ENCODE measurements around the gene MPDZ. TPM values are rescaled to one million over a fixed set of nuclear protein-coding genes. Genes with fewer than 3 reads are reported as not detected.

MPDZ gene
- total and polyA plus RNA-seq, 4 donors = 9.5 to 62.7 (median 16.2) TPM

DNA sequence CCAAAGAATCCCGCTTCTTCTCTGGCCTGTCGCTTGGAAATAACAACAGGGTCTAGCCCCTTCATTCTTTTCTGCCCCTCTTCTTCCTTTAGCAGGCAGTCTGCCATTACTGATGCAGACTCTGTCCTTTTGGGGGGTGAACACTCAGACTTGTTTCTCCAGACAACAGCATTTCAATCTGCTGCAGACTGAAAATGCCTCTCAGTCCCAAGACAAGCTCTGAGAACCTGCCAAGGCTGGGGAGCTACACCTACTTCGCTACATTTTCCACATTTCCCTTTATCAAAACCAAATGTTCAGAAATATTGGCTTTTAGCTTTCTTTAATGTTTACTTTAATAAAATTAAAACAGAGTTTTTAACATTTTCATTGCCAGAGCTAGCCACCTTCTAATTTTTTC, 152.4 kb downstream of the MPDZ start:
- H3K4me1 ChIP-seq (ENCODE audit: control insufficient read depth in 5 of 5, insufficient read depth in 5 of 5, low read length in 5 of 5) = peaks cover 0 to 20% (median 0%) of the 10 kb centered on the region in 5 donors
- no peak overlapping the region for H3K9ac ChIP-seq (ENCODE audit: insufficient read depth in 1 of 2, low read length in 2 of 2)
- peaks cover 6 to 33% (median 13%) of the 10 kb centered on the region in 4 donors for H3K36me3 ChIP-seq (ENCODE audit: control insufficient read depth in 4 of 4, insufficient read depth in 4 of 4, low read length in 4 of 4)
- no peaks in the 10 kb centered on the region for H3K27me3 ChIP-seq (ENCODE audit: control insufficient read depth in 3 of 3, insufficient read depth in 3 of 3, low read length in 2 of 3)
- 88 to 95% methylated on average over 3 of the region's 3 CpGs for WGBS, 2 donors
- no peak for ATAC-seq (ENCODE audit: insufficient read depth, low FRiP score)
- H3K27ac ChIP-seq (ENCODE audit: low read depth in 1 of 2, low read length in 1 of 2) = no peak overlapping the region
- TF ChIP-seq, protein P1, sequence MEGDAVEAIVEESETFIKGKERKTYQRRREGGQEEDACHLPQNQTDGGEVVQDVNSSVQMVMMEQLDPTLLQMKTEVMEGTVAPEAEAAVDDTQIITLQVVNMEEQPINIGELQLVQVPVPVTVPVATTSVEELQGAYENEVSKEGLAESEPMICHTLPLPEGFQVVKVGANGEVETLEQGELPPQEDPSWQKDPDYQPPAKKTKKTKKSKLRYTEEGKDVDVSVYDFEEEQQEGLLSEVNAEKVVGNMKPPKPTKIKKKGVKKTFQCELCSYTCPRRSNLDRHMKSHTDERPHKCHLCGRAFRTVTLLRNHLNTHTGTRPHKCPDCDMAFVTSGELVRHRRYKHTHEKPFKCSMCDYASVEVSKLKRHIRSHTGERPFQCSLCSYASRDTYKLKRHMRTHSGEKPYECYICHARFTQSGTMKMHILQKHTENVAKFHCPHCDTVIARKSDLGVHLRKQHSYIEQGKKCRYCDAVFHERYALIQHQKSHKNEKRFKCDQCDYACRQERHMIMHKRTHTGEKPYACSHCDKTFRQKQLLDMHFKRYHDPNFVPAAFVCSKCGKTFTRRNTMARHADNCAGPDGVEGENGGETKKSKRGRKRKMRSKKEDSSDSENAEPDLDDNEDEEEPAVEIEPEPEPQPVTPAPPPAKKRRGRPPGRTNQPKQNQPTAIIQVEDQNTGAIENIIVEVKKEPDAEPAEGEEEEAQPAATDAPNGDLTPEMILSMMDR (IDR thresholded peaks at IDR 0.05; ENCODE audit: control extremely low read depth, extremely low read depth) = no peak
- H3K9me3 ChIP-seq (ENCODE audit: control insufficient read depth in 4 of 4, insufficient read depth in 3 of 4, low read length in 3 of 4) = no peaks in the 10 kb centered on the region
- no peak overlapping the region for H3K4me3 ChIP-seq
- DNase-seq = no peak

DNA sequence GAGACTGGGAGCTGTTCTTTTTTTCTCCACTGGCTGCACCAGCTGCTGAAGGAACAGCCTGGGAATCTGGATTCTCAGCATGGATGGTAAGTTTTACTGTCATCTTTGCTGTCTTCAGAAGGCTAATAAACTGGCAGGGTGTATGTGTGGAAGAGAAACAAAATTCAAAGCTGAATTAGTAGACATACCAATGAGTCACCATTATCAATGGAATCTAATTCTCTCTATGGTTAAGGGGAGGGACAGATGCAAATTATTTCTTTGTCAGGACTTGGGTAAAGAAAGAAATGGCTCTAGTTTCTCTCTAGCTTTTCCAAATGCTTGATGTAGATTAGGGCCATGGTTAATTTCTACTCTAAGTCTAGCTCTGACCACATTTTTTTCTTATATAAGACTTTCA, 154.2 kb downstream of the MPDZ start:
- Histone ChIP-seq H3K4me3 (no peak overlapping the region), H3K36me3 (ENCODE audit: control insufficient read depth in 4 of 4, insufficient read depth in 4 of 4, low read length in 4 of 4) (peaks cover 5 to 47% (median 21%) of the 10 kb centered on the region in 4 donors), H3K9me3 (ENCODE audit: control insufficient read depth in 4 of 4, insufficient read depth in 3 of 4, low read length in 3 of 4) (no peaks in the 10 kb centered on the region), H3K9ac (ENCODE audit: insufficient read depth in 1 of 2, low read length in 2 of 2) (no peak overlapping the region), H3K27ac (ENCODE audit: low read depth in 1 of 2, low read length in 1 of 2) (no peak overlapping the region), H3K27me3 (ENCODE audit: control insufficient read depth in 3 of 3, insufficient read depth in 3 of 3, low read length in 2 of 3) (no peaks in the 10 kb centered on the region), H3K4me1 (ENCODE audit: control insufficient read depth in 5 of 5, insufficient read depth in 5 of 5, low read length in 5 of 5) (peaks cover 0 to 20% (median 0%) of the 10 kb centered on the region in 5 donors)
- ATAC-seq (ENCODE audit: insufficient read depth, low FRiP score) (no peak), DNase-seq (no peak)
- TF ChIP-seq, protein P1 (IDR thresholded peaks at IDR 0.05; ENCODE audit: control extremely low read depth, extremely low read depth) = no peak

DNA sequence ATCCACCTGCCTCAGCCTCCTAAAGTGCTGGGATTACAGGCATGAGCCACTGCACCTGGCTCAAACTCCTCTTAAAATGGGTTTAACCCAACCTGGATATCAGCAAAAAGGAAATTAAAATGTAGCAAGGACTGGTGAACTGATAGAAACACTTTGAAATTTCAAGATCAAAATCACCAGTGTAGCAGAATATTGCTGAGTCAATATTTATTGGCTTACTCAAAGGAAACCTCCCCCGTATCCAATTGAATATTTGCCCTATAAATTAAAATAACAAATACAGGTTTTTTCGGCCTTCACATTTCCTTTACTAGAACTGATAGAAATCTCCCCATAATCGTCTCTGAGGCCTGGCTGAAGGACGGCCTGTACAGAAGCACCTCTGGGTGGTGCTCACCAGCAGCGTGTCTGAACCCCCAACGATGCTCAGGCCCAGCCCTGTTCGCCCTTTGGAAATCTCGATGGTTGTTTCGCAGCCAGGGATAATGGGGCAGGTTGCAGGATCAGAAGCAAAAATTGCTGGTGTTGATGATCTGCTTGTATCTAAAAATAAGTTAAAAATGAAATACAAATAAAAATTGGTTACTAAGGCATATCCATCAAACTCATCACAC, 156.6 kb downstream of the MPDZ start:
- H3K9ac ChIP-seq (ENCODE audit: insufficient read depth in 1 of 2, low read length in 2 of 2) = no peak overlapping the region
- DNase-seq (no peak), ATAC-seq (ENCODE audit: insufficient read depth, low FRiP score) (no peak)
- WGBS, 2 donors = 92 to 95% methylated on average over 9 of the region's 9 CpGs
- TF ChIP-seq, protein P1 (IDR thresholded peaks at IDR 0.05; ENCODE audit: control extremely low read depth, extremely low read depth) = no peak
- H3K9me3 ChIP-seq (ENCODE audit: control insufficient read depth in 4 of 4, insufficient read depth in 3 of 4, low read length in 3 of 4) = no peaks in the 10 kb centered on the region
- H3K27ac ChIP-seq (ENCODE audit: low read depth in 1 of 2, low read length in 1 of 2) = no peak overlapping the region
- peaks cover 5 to 50% (median 24%) of the 10 kb centered on the region in 4 donors for H3K36me3 ChIP-seq (ENCODE audit: control insufficient read depth in 4 of 4, insufficient read depth in 4 of 4, low read length in 4 of 4)
- no peak overlapping the region for H3K4me3 ChIP-seq
- no peaks in the 10 kb centered on the region for H3K27me3 ChIP-seq (ENCODE audit: control insufficient read depth in 3 of 3, insufficient read depth in 3 of 3, low read length in 2 of 3)
- peaks cover 0 to 12% (median 0%) of the 10 kb centered on the region in 5 donors for H3K4me1 ChIP-seq (ENCODE audit: control insufficient read depth in 5 of 5, insufficient read depth in 5 of 5, low read length in 5 of 5)

DNA sequence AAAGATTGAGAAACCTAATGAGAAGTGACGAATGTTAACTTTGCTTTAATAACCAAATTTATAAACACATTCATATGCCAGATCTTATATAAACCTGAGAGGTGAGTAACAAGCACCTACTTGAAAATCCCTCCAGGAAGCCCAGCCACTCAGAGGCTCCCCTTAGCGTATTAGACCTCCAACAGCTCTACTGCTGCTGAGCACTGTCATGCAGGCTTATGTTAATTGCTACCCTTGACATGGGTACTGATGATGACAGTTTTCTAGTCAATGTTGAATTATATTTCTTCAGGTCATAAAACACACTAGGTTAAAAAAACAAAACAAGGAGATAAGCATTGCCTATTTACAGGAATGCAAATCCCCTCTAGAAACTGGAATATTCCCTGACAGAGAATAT, 161.2 kb downstream of the MPDZ start:
- H3K36me3 ChIP-seq (ENCODE audit: control insufficient read depth in 4 of 4, insufficient read depth in 4 of 4, low read length in 4 of 4) = peaks cover 2 to 40% (median 13%) of the 10 kb centered on the region in 4 donors
- 81 to 88% methylated on average over 2 of the region's 2 CpGs for WGBS, 2 donors

More for the DNA sequence above, 161.2 kb downstream of the MPDZ start:
- H3K27ac ChIP-seq (ENCODE audit: low read depth in 1 of 2, low read length in 1 of 2) = no peak overlapping the region
- ATAC-seq (ENCODE audit: insufficient read depth, low FRiP score) (no peak), DNase-seq (no peak)
- no peaks in the 10 kb centered on the region for H3K27me3 ChIP-seq (ENCODE audit: control insufficient read depth in 3 of 3, insufficient read depth in 3 of 3, low read length in 2 of 3)
- no peak overlapping the region for H3K9ac ChIP-seq (ENCODE audit: insufficient read depth in 1 of 2, low read length in 2 of 2)
- H3K4me3 ChIP-seq = no peak overlapping the region
- no peaks in the 10 kb centered on the region for H3K9me3 ChIP-seq (ENCODE audit: control insufficient read depth in 4 of 4, insufficient read depth in 3 of 4, low read length in 3 of 4)
- H3K4me1 ChIP-seq (ENCODE audit: control insufficient read depth in 5 of 5, insufficient read depth in 5 of 5, low read length in 5 of 5) = peaks cover 0 to 7% (median 0%) of the 10 kb centered on the region in 5 donors
- TF ChIP-seq, protein P1 (IDR thresholded peaks at IDR 0.05; ENCODE audit: control extremely low read depth, extremely low read depth) = no peak

Data from lung (tissue), 12 donors.